ENCODE results near the gene HHIPL1. TPM values are rescaled to one million over a fixed set of nuclear protein-coding genes. Genes with fewer than 3 reads are reported as not detected.

HHIPL1 gene
- total and polyA plus RNA-seq, 10 donors, result 0.43 to 4.2 (median 2.7) TPM

- Histone ChIP-seq H3K4me1 (peaks cover 0 to 9% (median 2%) of the 10 kb centered on the region in 6 donors), H3K4me3 (no peak overlapping the region), H3K36me3 (no peaks in the 10 kb centered on the region), H3K27ac (no peak overlapping the region), H3K27me3 (replicated peaks in 1 of 7) (no peaks in the 10 kb centered on the region), H3K9me3 (peaks cover 6 to 34% (median 30%) of the 10 kb centered on the region in 8 donors)
- intact Hi-C loops (cut with DNase I; ENCODE audit: low total_unique reads), result no loop called here
- DNase-seq, result no peak
- TF ChIP-seq POLR2AphosphoS5 (IDR thresholded peaks at IDR 0.05) (no peak), POLR2A (IDR thresholded peaks at IDR 0.05) (no peak), CTCF (IDR thresholded peaks at IDR 0.05 in 8 of 11, conservative IDR thresholded peaks at IDR 0.05 in 3 of 11) (no peak)
- 93 to 100% (median 98%) methylated on average over 1 of the region's 1 CpG for WGBS, 5 donors
These were observed 56.3 kb downstream of the HHIPL1 start for GRCh38 chr14:99701260-99701659.

GRCh38 chr14:99702115-99702514 lies 57.2 kb downstream of the HHIPL1 start:
- intact Hi-C loops (cut with DNase I; ENCODE audit: low total_unique reads), result no loop called here
- peaks cover 6 to 34% (median 30%) of the 10 kb centered on the region in 8 donors for H3K9me3 ChIP-seq

GRCh38 chr14:99703381-99703780 lies 58.5 kb downstream of the HHIPL1 start:
- intact Hi-C loops (cut with DNase I; ENCODE audit: low total_unique reads), result no loop called here
- 90 to 100% (median 94%) methylated on average over 3 of the region's 3 CpGs for WGBS, 5 donors
- DNase-seq, result no peak
- Histone ChIP-seq H3K4me3 (no peak overlapping the region), H3K36me3 (no peaks in the 10 kb centered on the region), H3K4me1 (peaks cover 0 to 7% (median 2%) of the 10 kb centered on the region in 6 donors), H3K27ac (no peak overlapping the region), H3K27me3 (replicated peaks in 1 of 7) (peaks cover 0 to 2% (median 0%) of the 10 kb centered on the region in 7 donors), H3K9me3 (peaks cover 6 to 34% (median 30%) of the 10 kb centered on the region in 8 donors)
- no peak for TF ChIP-seq CTCF (IDR thresholded peaks at IDR 0.05 in 8 of 11, conservative IDR thresholded peaks at IDR 0.05 in 3 of 11)
- no peak for TF ChIP-seq POLR2A (IDR thresholded peaks at IDR 0.05)
- no peak for TF ChIP-seq POLR2AphosphoS5 (IDR thresholded peaks at IDR 0.05)

More at GRCh38 chr14:99702115-99702514, 57.2 kb downstream of the HHIPL1 start:
- H3K4me1 ChIP-seq, result peaks cover 0 to 9% (median 2%) of the 10 kb centered on the region in 6 donors
- H3K27ac ChIP-seq, result no peak overlapping the region
- no peak for DNase-seq
- no peaks in the 10 kb centered on the region for H3K27me3 ChIP-seq (replicated peaks in 1 of 7)
- H3K36me3 ChIP-seq, result no peaks in the 10 kb centered on the region
- TF ChIP-seq CTCF (IDR thresholded peaks at IDR 0.05 in 8 of 11, conservative IDR thresholded peaks at IDR 0.05 in 3 of 11), result no peak
- TF ChIP-seq POLR2AphosphoS5 (IDR thresholded peaks at IDR 0.05), result no peak
- TF ChIP-seq POLR2A (IDR thresholded peaks at IDR 0.05), result no peak
- H3K4me3 ChIP-seq, result no peak overlapping the region

GRCh38 chr14:99704037-99704436 lies 59.1 kb downstream of the HHIPL1 start:
- H3K36me3 ChIP-seq, result no peaks in the 10 kb centered on the region

More at GRCh38 chr14:99704037-99704436, 59.1 kb downstream of the HHIPL1 start:
- WGBS, 5 donors, result 94 to 99% (median 97%) methylated on average over 2 of the region's 2 CpGs
- intact Hi-C loops (cut with DNase I; ENCODE audit: low total_unique reads), result no loop called here
- no peak for DNase-seq
- H3K4me3 ChIP-seq, result no peak overlapping the region
- peaks cover 6 to 36% (median 30%) of the 10 kb centered on the region in 8 donors for H3K9me3 ChIP-seq
- peaks cover 0 to 6% (median 0%) of the 10 kb centered on the region in 7 donors for H3K27me3 ChIP-seq (replicated peaks in 1 of 7)
- H3K4me1 ChIP-seq, result peaks cover 0 to under 1% (median 0%) of the 10 kb centered on the region in 6 donors
- H3K27ac ChIP-seq, result no peak overlapping the region
- TF ChIP-seq CTCF (IDR thresholded peaks at IDR 0.05 in 8 of 11, conservative IDR thresholded peaks at IDR 0.05 in 3 of 11) (no peak), POLR2AphosphoS5 (IDR thresholded peaks at IDR 0.05) (no peak), POLR2A (IDR thresholded peaks at IDR 0.05) (no peak)

Measured in spleen (tissue), 11 donors.